Endothelial cell of hepatic sinusoid (primary cell): ENCODE results near the gene KRTAP1-4.

Experiments
- in situ Hi-C: cut with HindIII; loops from 2 replicates; pipeline ENCODE4 v1.10.0; 2017; ENCODE audit warnings: low sequenced_read_pairs

The KRTAP1-4 gene

DNA sequence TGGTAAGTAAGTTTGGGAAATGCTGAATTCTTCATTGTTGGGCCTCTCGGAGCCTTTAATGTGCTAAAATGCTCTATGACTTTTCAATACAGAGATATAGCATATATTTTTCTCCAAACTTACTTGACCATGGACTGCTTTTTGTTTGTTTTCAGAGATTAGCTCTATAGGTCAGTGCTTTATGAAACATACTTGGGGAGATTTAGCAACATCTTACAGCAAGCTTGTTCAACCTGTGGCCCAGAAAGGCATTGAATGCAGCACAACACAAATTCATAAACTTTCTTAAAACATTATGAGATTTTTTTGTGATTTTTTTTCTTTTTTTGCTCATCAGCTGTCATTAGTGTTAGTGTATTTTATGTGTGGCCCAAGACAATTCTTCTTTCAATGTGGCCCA lies 20.1 kb downstream of the KRTAP1-4 start:
- in situ Hi-C loops, result loop anchor here (10.0 kb wide), 1 partner anchor 205 kb away; no protein-coding TSS in a partner anchor

DNA sequence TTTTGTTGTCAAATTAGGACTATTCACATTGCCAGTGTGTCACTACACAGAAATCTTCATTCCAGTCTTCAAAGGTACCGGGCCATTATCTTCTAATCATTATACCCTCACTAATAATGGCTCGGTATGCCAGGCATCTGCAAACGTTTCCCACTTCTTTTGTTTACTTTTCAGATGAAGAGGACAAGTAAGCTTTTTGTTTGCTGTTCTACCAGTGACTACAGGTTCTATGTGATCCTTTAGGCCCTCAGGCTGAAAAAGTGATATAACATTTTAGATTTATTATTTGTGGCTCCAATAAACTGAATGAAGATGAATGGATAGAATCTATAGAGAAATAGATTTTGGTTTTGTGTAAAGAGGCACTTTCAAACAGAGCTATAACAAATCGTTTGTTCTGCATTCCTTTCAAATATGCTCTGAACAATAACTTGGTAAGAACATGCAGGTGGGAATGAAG lies 20.7 kb downstream of the KRTAP1-4 start:
- in situ Hi-C loops, result no loop called here

DNA sequence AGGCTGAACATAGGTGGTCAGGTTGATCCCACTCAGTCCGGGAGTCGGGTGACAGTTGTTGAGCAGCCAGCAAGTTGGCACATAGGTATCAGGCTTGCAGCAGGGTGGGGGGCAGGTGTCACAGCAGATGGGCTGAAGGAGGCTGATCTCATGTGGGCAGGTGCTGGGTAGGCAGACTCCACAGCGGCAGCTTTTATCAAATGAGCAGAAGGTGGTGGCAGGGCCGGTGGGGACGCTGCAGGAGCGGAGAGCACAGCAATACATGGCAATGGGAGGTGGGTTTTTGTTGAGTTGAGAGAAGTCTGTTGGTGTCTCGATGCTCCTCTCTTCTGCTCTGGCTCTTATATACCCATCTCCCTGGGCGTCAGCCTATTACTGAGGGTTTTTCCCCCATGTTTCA lies 21.2 kb downstream of the KRTAP1-4 start, which contains the start of gene KRTAP3-1:
TSS of gene KRTAP3-1 (minus strand) at position 318 of the 400 bp plus-strand sequence. CDS start at position 264, 54 bp downstream.
- in situ Hi-C loops, result no loop called here

DNA sequence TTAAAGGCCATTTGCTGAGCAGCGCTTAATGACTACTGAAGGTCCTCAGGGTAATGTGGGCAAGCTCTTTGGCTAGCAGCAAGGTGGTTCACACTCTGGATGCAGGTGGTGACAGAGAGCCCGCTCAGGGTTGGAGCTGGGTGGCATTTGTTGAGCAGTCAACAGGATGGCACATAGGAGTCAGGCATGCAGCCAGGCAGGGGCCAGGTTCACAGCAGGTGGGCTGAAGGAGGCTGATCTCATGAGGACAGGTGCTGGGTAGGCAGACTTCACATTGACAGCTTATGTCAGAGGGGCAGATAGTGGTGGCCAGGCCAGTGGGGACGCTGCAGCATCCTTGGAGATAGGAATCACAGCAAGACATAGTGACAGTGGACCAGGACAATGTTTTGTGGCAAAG lies 25.6 kb downstream of the KRTAP1-4 start:
- in situ Hi-C loops, result no loop called here

DNA sequence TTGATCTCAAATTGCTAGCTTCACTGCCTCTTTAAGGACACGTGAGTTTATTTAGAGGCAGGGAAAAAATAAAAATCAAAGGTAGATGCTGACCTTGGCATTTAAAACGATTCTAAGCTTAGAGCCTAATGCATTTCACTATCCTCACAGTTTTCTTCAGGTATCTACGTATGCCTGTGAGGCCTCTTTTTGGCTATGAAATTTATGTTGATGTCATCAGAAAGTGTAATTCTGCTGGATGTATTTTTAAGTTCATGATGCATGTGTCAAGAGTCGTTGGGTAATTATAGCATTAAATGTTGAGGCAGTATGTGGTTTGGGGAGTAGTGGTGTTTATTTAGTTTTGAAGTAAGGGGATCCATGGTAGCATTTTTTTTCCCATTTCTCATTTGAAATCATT lies 26.1 kb downstream of the KRTAP1-4 start:
- in situ Hi-C loops, result no loop called here

DNA sequence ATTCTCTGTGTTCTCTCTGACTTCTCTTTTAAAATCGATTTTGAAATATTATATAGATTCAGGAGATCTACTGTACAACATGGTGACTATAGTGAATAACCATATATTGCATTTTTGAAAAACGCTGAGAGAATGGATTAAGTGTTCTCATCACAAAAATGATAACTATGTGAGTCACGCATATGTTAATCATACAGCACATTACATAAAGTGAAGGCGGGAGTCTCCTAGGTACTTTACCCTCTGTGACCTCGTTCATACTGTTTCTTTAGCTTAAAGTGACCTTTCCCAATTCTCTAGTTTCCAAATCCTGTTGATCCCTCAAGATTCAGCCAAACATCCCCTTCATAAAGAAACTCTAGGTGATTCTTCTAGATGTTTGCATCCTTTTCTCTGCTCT lies 27.2 kb downstream of the KRTAP1-4 start:
- in situ Hi-C loops, result no loop called here

DNA sequence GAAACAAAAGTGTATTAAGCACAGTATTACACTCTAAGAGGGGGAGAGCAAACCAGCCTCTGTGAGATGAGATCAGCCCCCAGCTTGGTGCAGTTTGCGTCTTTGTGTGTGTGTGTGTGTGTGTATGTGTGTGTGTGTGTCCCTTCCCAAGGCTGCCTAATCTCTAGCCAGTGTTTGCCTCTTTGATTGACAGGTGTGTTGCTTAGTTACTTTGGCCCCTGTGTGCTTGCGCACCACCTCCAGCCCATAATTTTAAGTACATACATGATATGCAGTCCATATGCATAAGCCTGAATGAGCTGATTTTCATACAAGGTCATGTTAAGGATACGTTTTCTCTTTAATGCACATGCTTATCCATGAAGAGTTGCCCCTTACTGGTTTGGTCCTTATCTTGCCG lies 28.2 kb downstream of the KRTAP1-4 start:
- in situ Hi-C loops, result no loop called here

DNA sequence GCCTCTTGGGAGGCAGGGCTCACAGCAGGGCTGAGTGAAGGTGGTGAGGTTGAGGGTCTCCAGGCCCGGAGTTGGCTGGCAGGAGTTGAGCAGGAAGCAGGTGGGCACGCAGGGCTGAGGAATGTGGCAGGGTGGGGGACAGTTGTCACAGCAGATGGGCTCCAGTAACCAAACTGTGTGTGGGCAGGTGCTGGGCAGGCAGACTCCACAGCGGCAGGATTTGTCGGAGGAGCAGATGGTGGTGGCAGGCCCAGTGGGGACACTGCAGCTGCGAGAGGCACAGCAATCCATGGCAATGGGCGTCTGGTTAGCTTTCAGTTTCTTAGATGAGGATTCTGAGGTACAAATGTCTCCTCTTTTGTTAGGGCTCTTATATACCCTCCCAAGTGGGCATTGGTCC lies 30.4 kb downstream of the KRTAP1-4 start, which contains the start of gene KRTAP3-2:
TSS of gene KRTAP3-2 (minus strand) at position 344 of the 400 bp plus-strand sequence. CDS start at position 291, 53 bp downstream.
- in situ Hi-C loops, result loop anchor here (5.0 kb wide), 1 partner anchor 33 kb away; the partner anchor contains the start of genes KRTAP1-3 and KRTAP1-4

DNA sequence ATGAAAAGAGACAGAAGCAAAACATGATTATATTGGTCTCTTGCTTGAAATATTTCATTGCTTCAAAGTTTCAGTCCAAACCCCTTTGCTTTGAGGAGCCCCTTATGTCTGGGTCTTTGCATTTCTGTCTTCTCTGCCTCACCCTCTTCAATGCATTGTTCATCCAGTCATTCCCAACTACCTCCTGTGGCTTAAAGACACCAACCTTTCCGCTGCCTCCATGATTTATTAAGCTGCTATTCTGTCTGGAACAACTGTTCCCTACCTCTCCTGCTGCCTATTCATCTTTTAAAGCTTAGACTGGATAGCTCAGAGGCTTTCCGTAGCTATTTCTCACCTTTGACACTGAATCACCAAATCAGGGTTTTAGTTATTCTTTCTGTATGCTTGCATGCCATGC lies 32.6 kb downstream of the KRTAP1-4 start:
- in situ Hi-C loops, result loop anchor here (5.0 kb wide), 1 partner anchor 35 kb away; the partner anchor contains the start of genes KRTAP1-3 and KRTAP1-4

DNA sequence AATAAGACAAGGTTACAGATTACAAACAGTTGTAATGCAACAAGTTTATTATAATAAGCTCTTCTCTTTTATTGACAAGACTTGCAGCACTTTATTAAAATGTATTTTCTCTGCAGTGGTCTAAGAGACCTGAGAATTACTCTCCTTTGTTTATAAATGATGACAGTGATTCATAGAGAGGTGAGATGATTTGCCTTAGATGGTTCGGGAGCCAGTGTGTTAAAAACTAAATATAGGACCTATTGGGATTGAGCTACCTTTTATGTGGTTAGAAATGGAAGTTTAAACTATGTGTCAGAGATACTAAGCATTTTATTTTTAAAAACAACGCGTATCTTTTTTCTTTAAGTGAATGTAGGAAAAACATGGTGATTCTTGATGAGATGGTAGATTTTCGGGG lies 33.2 kb downstream of the KRTAP1-4 start:
- in situ Hi-C loops, result loop anchor here (5.0 kb wide), 1 partner anchor 35 kb away; the partner anchor contains the start of genes KRTAP1-3 and KRTAP1-4

DNA sequence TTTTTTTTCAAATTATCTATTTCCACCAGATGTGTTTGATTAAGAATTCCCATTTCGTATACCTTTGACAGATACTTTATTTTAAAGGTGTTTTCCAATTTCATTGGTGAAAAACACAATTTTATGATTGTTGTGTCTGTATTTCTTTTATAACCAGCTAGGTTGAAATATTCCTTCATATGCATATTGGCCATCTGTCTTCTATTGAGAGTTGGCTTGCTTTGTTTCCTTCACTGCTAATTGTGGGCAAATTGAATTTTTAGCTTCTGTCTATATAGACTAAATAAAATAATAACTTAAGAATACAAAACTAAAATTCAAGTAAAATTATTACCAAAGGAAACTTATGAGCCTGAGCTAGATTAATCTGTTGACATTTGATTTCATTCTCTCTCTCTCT lies 34.9 kb downstream of the KRTAP1-4 start:
- in situ Hi-C loops, result loop anchor here (5.0 kb wide), 1 partner anchor 37 kb away; the partner anchor contains the start of genes KRTAP1-3 and KRTAP1-4

DNA sequence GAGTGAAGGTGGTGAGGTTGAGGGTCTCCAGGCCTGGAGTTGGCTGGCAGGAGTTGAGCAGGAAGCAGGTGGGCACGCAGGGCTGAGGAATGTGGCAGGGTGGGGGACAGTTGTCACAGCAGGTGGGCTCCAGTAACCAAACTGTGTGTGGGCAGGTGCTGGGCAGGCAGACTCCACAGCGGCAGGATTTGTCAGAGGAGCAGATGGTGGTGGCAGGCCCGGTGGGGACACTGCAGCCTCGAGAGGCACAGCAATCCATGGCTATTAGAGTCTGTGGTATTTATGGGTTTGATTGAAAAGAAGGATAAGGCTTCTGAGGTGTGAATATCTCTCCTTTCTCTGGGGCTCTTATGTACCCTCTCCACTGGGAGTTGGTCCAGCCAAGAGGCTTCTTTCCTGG lies 36.2 kb downstream of the KRTAP1-4 start, which contains the start of gene KRTAP3-3:
TSS of gene KRTAP3-3 (minus strand) at position 326 of the 400 bp plus-strand sequence. CDS start at position 259, 67 bp downstream.
- in situ Hi-C loops, result no loop called here

DNA sequence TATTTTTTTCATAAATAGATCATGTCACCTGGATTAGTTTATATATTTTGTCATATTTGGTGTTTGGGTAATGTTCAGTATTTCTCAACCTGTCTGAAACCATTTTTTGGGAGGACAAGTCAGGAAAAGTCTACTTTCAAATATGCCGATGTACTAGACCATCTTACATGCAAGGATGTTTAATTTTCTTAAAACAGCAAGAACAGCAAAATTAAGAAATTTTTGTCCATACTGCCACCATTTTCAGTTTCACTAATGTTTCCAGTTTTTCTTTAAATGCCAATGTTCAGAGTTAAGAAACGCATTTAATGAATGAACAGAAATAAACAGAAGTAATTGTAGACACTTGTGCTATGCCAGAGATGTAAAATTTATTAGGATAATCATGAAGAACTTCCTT lies 36.9 kb downstream of the KRTAP1-4 start:
- in situ Hi-C loops, result no loop called here

DNA sequence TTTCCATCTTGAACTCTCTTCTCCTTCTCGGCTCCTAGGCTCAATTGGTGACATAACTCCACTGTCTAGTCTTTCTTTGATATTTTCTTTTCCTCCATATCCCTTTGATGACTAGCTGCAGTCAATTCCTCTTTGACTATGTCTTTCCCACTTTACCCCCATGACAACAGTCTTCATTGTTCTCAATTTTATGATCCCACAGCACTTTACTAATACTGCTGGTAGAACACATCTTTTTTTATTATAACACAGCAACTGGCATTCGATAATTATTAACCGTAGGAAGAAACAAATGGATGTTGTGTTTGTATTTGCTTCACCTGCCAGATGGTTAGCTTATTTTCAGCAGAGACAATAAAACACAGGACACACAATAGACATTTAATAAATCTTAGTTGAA lies 37.3 kb downstream of the KRTAP1-4 start:
- in situ Hi-C loops, result no loop called here

DNA sequence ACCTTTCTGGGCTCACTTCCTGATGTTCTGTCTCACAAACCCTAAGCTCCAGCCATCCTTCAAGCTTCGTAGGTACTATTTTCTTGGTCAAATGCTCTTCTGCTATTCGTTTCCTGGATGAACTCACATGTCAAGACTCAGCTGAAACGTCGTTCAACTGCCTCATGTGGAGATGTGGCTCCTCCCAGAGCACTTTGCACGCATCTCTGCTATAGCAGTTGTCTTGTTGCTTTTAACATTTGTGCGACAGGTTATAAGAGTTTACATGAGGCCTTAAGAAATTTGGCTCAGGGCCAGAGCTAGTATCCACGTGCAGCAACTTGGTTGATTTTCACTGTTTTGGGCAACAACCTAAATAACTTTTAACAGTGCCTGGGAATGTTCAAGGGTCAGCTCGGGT lies 43.1 kb downstream of the KRTAP1-4 start:
- in situ Hi-C loops, result no loop called here

DNA sequence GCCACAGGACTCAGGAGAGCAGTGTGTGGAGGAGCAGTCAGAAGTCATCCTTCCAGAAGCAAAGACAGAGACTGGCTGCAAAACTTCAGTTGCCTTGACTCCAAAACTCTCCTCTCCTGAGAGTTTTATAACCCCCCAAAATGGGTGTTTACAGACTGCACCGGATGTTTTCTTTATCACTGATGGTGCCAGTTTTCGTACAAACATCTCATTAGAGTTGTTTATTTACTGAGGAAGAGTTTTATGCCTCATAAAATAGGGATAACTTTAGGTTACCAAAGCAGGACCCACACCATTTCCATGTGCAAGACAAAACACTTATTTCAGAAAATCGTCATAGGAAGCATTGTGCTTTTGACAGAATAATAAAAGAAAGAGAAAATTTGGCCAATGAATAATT lies 45.8 kb downstream of the KRTAP1-4 start, which contains the start of gene KRT40:
TSS of gene KRT40 (minus strand) at position 101 of the 400 bp plus-strand sequence. CDS start at position 48, 53 bp downstream.
- in situ Hi-C loops, result no loop called here

DNA sequence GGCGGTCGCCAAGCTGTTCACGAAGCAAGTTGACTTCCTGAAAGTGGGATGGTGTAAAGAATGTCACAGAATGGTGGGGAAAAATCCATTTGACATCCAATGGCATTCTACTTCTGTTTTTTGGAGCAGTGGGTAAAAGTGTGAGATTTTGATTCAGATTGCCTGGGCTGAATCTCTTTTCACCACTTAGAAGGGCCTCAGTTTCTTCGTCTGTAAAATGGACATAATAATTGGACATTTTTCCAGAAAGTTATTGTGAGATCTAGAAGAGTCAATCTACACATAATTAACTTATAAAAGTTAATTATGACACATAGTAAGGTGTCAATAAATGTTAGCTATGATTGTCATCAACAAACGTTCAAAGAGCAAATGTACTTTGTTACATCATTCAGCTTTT lies 48.9 kb downstream of the KRTAP1-4 start:
- in situ Hi-C loops, result no loop called here

DNA sequence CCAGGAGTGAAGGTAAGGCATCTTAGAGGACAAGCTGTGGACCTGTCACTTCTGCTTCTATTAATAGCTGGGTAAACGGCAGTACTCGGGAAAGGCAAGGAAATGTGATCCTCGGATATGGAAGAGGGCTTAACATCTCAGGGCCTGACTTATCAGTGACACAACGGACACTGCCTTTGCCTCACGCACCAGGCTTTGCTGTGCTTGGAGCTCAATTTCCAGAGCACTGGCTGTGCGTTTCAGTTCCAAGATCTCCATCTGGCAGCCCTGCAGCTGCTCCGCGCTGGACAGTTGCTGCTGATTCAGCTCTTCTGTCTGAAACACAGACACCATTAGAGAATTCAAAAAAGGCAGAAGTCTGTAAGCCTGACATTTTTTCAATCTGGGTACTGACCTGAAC lies 49.4 kb downstream of the KRTAP1-4 start:
- in situ Hi-C loops, result no loop called here

DNA sequence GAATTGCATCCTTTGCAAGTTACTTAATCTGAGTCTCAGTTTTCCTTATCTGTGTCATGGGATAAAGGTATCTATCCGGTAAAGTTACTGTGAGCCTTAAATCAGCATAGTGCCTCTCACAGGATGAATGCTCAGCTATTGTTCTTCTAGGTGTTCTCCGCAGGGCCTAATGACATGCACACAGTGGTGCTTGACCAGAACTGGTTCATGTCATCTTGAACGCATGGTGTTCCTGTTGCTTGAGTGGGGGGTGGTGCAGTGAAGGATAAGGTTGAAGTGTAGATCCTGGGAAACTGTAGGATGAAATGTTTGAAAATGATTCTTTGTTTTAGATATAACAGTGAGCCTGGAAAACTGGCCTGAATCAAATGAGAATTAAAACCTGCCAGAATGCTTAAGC lies 49.9 kb downstream of the KRTAP1-4 start:
- in situ Hi-C loops, result no loop called here
